Testis (tissue), 3 donors: Measurements from ENCODE around the gene PHYHIPL. TPM values are rescaled to one million over a fixed set of nuclear protein-coding genes. Genes with fewer than 3 reads are reported as not detected.

Source experiments
- DNase-seq: peaks from one replicate; pipeline ENCODE4 v3.0.0-alpha.2; 2019
- H3K27ac ChIP-seq, 2 donors: fragments of 200-600 bp; sonication (generic); one replicate each; pipeline ENCODE4 v1.5.1; 2019
- H3K27me3 ChIP-seq: fragments of 200-600 bp; sonication (generic); one replicate; pipeline ENCODE4 v1.5.1; 2019
- H3K36me3 ChIP-seq: fragments of 200-600 bp; sonication (generic); one replicate; pipeline ENCODE4 v1.5.1; 2017; ENCODE audit warnings: low read depth; ENCODE audit errors: missing control alignments
- H3K4me1 ChIP-seq: fragments of 200-600 bp; sonication (generic); one replicate; pipeline ENCODE4 v1.5.1; 2019
- H3K4me3 ChIP-seq, 2 donors: fragments of 200-600 bp; sonication (generic); one replicate each; pipeline ENCODE4 v1.5.1; 2017 to 2019
- H3K9me3 ChIP-seq: fragments of 200-600 bp; sonication (generic); one replicate; pipeline ENCODE4 v1.5.1; 2017
- POLR2A ChIP-seq: fragments of 450-650 bp; IDR thresholded peaks from one replicate; pipeline ENCODE4 v1.6.1; 2017; ENCODE audit warnings: antibody characterized with exemption, mild to moderate bottlenecking, moderate library complexity
- WGBS, 2 donors: methylation state at CpG; one replicate each; pipeline ENCODE4 v1.1.5; 2018; 5-methylcytosine and 5-hydroxymethylcytosine counted together
- intact Hi-C: fragments of 100-400 bp; cut with DNase I; formaldehyde crosslinking; loops from one replicate; pipeline ENCODE4 v1.15.1; 2023; ENCODE audit warnings: low total_unique reads
- polyA plus RNA-seq: library from polyadenylated mRNA; stranded (reverse); fragments of 350-450 nt; fragmentation: Illumina TruSeq; extraction: RNeasy Lipid Tissue Mini Kit (QIAGEN cat#74804); gene quantifications from one replicate; pipeline ENCODE4 v1.2.3, GENCODE V29; 2014; ENCODE audit warnings: low read depth, low replicate concordance; ENCODE audit not compliant: insufficient read depth
- total RNA-seq, 2 donors: library from RNA; depleted of rRNA; stranded (reverse); fragments of >200 nt; gene quantifications; one replicate each; pipeline ENCODE4 v1.2.3, GENCODE V29; 2016
- TF ChIP-seq, protein P1 (sequence below), 3 experiments: fragments of 450-650 bp in 2 of 3; fragments of 200-600 bp in 1 of 3; sonication (generic) in 1 of 3; IDR thresholded peaks; one replicate each; pipeline ENCODE4 v1.5.1; 2016 to 2019; ENCODE audit warnings: antibody characterized with exemption in 3 of 3, mild to moderate bottlenecking in 2 of 3, moderate library complexity in 1 of 3

The PHYHIPL gene
- total and polyA plus RNA-seq, 3 donors from 2014 or later: 16.9 to 78.0 (median 24.3) TPM

DNA sequence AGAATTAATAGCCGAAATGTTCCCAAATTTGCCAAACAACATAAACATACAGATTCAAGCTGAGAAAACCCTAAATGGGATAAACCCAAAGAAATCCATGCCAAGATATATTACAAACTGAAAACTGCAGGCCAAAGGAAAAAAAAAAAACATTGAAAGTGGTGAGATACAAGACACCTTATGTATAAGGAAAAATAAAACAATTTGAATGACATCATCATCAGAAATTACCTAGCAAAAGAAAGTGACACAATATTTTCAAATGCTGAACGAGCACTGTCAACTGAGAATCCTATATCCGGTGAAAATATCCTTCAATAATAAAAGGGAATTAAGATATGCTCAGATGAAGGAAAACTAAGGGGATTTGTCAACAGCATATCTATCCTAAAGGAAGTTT is 66.5 kb downstream of the PHYHIPL start:
- no peak overlapping the region for H3K4me3 ChIP-seq
- TF ChIP-seq, protein P1, sequence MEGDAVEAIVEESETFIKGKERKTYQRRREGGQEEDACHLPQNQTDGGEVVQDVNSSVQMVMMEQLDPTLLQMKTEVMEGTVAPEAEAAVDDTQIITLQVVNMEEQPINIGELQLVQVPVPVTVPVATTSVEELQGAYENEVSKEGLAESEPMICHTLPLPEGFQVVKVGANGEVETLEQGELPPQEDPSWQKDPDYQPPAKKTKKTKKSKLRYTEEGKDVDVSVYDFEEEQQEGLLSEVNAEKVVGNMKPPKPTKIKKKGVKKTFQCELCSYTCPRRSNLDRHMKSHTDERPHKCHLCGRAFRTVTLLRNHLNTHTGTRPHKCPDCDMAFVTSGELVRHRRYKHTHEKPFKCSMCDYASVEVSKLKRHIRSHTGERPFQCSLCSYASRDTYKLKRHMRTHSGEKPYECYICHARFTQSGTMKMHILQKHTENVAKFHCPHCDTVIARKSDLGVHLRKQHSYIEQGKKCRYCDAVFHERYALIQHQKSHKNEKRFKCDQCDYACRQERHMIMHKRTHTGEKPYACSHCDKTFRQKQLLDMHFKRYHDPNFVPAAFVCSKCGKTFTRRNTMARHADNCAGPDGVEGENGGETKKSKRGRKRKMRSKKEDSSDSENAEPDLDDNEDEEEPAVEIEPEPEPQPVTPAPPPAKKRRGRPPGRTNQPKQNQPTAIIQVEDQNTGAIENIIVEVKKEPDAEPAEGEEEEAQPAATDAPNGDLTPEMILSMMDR (IDR thresholded peaks at IDR 0.05): no peak
- no peak for TF ChIP-seq POLR2A
- intact Hi-C loops: no loop called here
- 89 to 95% methylated on average over 3 of the region's 3 CpGs for WGBS, 2 donors
- no peak for DNase-seq
- no peaks in the 10 kb centered on the region for H3K9me3 ChIP-seq
- no peak overlapping the region for H3K27ac ChIP-seq
- no peaks in the 10 kb centered on the region for H3K36me3 ChIP-seq
- no peaks in the 10 kb centered on the region for H3K4me1 ChIP-seq
- H3K27me3 ChIP-seq: no peaks in the 10 kb centered on the region

DNA sequence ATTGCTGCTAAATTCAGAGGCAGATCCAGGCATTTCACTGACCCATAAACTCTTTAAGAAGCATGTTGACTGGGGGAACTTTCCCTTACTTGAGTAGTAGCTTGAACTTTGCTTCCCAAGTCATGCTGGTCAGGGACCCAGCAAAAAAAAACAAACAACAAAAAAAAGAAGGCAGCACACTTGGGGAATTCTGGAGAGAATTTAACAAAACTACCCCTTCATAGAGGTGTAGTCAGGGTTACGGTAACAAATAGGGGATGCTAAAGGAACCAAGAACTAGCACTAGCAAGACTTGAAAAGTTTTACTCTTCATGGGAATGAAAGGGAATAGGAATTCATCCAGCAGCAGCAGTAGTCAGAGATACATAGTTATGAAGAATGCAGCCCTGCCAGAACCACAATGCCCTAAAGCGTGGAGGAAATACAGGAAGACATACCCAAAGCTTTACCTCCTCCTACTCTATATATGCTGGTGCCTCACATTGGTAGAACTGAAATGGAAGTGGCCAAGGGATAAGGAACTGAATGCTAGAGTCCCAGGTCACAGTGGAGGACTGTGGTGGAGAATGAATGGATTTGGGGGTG is 67.3 kb downstream of the PHYHIPL start:
- H3K4me1 ChIP-seq: no peaks in the 10 kb centered on the region
- no peak overlapping the region for H3K27ac ChIP-seq
- intact Hi-C loops: no loop called here
- H3K36me3 ChIP-seq: no peaks in the 10 kb centered on the region
- no peaks in the 10 kb centered on the region for H3K27me3 ChIP-seq
- no peak overlapping the region for H3K4me3 ChIP-seq
- no peaks in the 10 kb centered on the region for H3K9me3 ChIP-seq
- 90 to 91% methylated on average over 2 of the region's 2 CpGs for WGBS, 2 donors
- no peak for TF ChIP-seq POLR2A
- DNase-seq: no peak

DNA sequence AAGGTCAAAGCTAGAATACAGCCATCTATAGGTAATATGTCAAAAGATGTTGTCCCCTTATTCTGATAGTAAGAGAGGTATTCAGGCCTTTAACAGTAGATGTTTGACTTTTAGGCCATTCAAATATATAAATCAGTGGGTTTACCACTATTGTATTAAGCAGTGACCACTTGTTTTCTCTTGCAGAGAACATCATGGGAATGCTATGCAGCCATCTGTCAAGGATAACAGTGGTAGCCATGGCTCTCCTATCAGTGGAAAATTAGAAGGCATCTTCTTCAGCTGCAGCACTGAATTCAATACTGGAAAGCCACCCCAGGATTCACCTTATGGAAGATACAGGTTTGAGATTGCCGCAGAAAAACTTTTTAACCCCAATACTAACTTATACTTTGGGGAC is 68.4 kb downstream of the PHYHIPL start:
- H3K4me1 ChIP-seq: no peaks in the 10 kb centered on the region
- no peaks in the 10 kb centered on the region for H3K27me3 ChIP-seq
- no peaks in the 10 kb centered on the region for H3K36me3 ChIP-seq
- no peak overlapping the region for H3K27ac ChIP-seq
- H3K9me3 ChIP-seq: no peaks in the 10 kb centered on the region
- DNase-seq: no peak
- intact Hi-C loops: no loop called here
- WGBS, 2 donors: 90 to 92% methylated on average over 1 of the region's 1 CpG
- no peak overlapping the region for H3K4me3 ChIP-seq
- TF ChIP-seq, protein P1 (IDR thresholded peaks at IDR 0.05): no peak
- no peak for TF ChIP-seq POLR2A

DNA sequence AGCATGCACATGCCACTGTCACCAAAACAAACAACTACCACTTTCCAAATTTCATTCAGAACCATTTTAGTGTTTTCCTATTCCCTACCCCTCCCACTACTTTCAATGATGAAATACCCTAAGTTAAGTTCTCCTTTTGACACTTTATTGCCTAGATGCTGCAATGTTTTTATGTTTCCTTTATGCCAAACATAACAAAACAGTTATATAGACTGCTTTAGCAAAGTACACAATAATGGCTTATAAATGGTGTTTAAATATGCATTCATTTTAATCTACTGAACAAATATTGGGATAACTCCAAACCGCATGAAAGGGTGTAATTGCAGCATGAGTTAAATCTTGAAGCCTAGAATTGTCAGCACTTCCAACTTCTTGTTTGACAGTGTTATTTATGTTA is 69.2 kb downstream of the PHYHIPL start:
- WGBS, 2 donors: 81 to 92% methylated on average over 1 of the region's 1 CpG
- Histone ChIP-seq H3K4me1 (no peaks in the 10 kb centered on the region), H3K27ac (no peak overlapping the region), H3K27me3 (no peaks in the 10 kb centered on the region), H3K4me3 (no peak overlapping the region), H3K9me3 (no peaks in the 10 kb centered on the region), H3K36me3 (no peaks in the 10 kb centered on the region)
- intact Hi-C loops: no loop called here
- DNase-seq: no peak
- TF ChIP-seq, protein P1 (IDR thresholded peaks at IDR 0.05): no peak
- no peak for TF ChIP-seq POLR2A

DNA sequence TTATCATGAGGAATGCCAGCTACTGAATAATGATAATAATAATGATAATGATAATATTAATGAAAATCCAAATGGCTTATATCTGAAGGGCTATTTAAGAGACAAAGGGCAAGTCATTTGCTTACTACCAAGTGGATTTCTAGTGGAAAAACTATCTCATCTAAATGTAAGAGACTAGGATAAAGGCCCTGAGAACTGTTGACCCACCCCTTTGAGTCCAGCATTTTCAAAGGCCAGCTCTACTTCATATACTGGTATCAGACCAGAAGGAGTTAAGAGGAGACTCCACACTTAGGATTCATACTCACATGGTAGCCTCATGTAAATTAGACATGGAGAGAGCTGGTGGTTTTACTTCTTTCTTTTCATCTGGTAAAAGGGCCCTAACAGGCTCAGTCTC is 76.0 kb downstream of the PHYHIPL start:
- intact Hi-C loops: no loop called here
- TF ChIP-seq, protein P1 (IDR thresholded peaks at IDR 0.05): no peak
- no peak for TF ChIP-seq POLR2A

More for the DNA sequence above, 76.0 kb downstream of the PHYHIPL start:
- Histone ChIP-seq H3K9me3 (no peaks in the 10 kb centered on the region), H3K27ac (no peak overlapping the region), H3K36me3 (no peaks in the 10 kb centered on the region), H3K4me1 (no peaks in the 10 kb centered on the region), H3K27me3 (no peaks in the 10 kb centered on the region), H3K4me3 (no peak overlapping the region)
- no peak for DNase-seq
